Suprapubic skin (tissue), 4 donors: ENCODE results near the gene SPTA1.

Source experiments
- CTCF ChIP-seq, 2 donors: fragments of 200-600 bp in 1 of 2; fragments of 450-650 bp in 1 of 2; sonication (generic) in 1 of 2; IDR thresholded peaks; one replicate each; pipeline ENCODE4 v1.5.1; 2016 to 2019; ENCODE audit warnings: antibody characterized with exemption in 2 of 2, mild to moderate bottlenecking in 1 of 2, moderate library complexity in 1 of 2
- EP300 ChIP-seq: sonication (generic); formaldehyde crosslinking; IDR thresholded peaks from one replicate; pipeline ENCODE4 v1.6.1; 2017; ENCODE audit warnings: antibody characterized with exemption
- POLR2AphosphoS5 ChIP-seq, 3 donors: sonication (generic); formaldehyde crosslinking; IDR thresholded peaks; one replicate each; pipeline ENCODE4 v1.6.1; 2017; ENCODE audit warnings: antibody characterized with exemption in 3 of 3

GRCh38 chr1:158714754-158715153, 28.2 kb upstream of the SPTA1 start:
- TF ChIP-seq CTCF (IDR thresholded peaks at IDR 0.05) (no peak), POLR2AphosphoS5 (IDR thresholded peaks at IDR 0.05) (no peak), EP300 (no peak)
